Activated CD8-positive, alpha-beta memory T cell treated with anti-CD3 and anti-CD28 coated beads, Interleukin-2, amount 50 U/mL, for 48 hours (primary cell): ENCODE measurements around the gene GNB5.
A peak's percentile ranks its signal among the peaks of the same experiment; 100 is the strongest.
"Not testable (repeated sequence)": the region's sequence is repeated elsewhere in the genome, so short reads cannot be mapped to it uniquely, and the experiment has no call there.

Experiments
- DNase-seq: peaks from one replicate; pipeline ENCODE4 v3.0.0-alpha.2; 2020

Gene GNB5

GRCh38 chr15:52191207-52191606, at the start of gene GNB5:
Gene GNB5 (minus strand): TSS chr15:52191392. CDS start chr15:52184676, 6,716 bp downstream.
- no peak for DNase-seq

GRCh38 chr15:52240166-52240565, 49.0 kb upstream of the GNB5 start:
- DNase-seq, result no peak

- DNase-seq, result not testable (repeated sequence)
Observed at GRCh38 chr15:52238989-52239525, 47.9 kb upstream of the GNB5 start.

- DNase-seq, result no peak
Observed at GRCh38 chr15:52238149-52238548, 47.0 kb upstream of the GNB5 start.

- DNase-seq, result no peak
Observed at GRCh38 chr15:52236013-52236412, 44.8 kb upstream of the GNB5 start.

GRCh38 chr15:52234596-52235541, 43.7 kb upstream of the GNB5 start:
- DNase-seq, result no peak

GRCh38 chr15:52233405-52233804, 42.2 kb upstream of the GNB5 start:
- no peak for DNase-seq

GRCh38 chr15:52232327-52232726, 41.1 kb upstream of the GNB5 start:
- no peak for DNase-seq

- no peak for DNase-seq
Observed at GRCh38 chr15:52230073-52230472, 38.9 kb upstream of the GNB5 start.

- no peak for DNase-seq
Observed at GRCh38 chr15:52228921-52229320, 37.7 kb upstream of the GNB5 start.

- peak; percentile 63 for DNase-seq
Observed at GRCh38 chr15:52227456-52227855, 36.3 kb upstream of the GNB5 start.

- no peak for DNase-seq
Observed at GRCh38 chr15:52225230-52225629, 34.0 kb upstream of the GNB5 start.

- DNase-seq, result no peak
Observed at GRCh38 chr15:52224211-52224610, 33.0 kb upstream of the GNB5 start.

GRCh38 chr15:52221730-52222129, 30.5 kb upstream of the GNB5 start:
- peak; percentile 42 for DNase-seq

- DNase-seq, result peak; percentile 42
Observed at GRCh38 chr15:52220937-52221660, 29.9 kb upstream of the GNB5 start.

- peak; percentile 25 for DNase-seq
Observed at GRCh38 chr15:52220251-52220650, 29.1 kb upstream of the GNB5 start.

- no peak for DNase-seq
Observed at GRCh38 chr15:52218816-52219215, 27.6 kb upstream of the GNB5 start.

GRCh38 chr15:52218371-52218770, 27.2 kb upstream of the GNB5 start:
- no peak for DNase-seq

- DNase-seq, result peak; percentile 59
Observed at GRCh38 chr15:52217186-52217585, 26.0 kb upstream of the GNB5 start.

- no peak for DNase-seq
Observed at GRCh38 chr15:52214553-52214952, 23.4 kb upstream of the GNB5 start.

GRCh38 chr15:52213206-52213605, 22.0 kb upstream of the GNB5 start:
- DNase-seq, result no peak

- peak; percentile 84 for DNase-seq
Observed at GRCh38 chr15:52208306-52208946, 17.2 kb upstream of the GNB5 start.

GRCh38 chr15:52207191-52207590, 16.0 kb upstream of the GNB5 start:
- no peak for DNase-seq
